Activated naive CD4-positive, alpha-beta T cell treated with anti-CD3 and anti-CD28 coated beads for 36 hours (primary cell): ENCODE measurements around the gene PAIP2B. TPM values are rescaled to one million over a fixed set of nuclear protein-coding genes. Genes with fewer than 3 reads are reported as not detected.
"Not testable (repeated sequence)": the region's sequence is repeated elsewhere in the genome, so short reads cannot be mapped to it uniquely, and the experiment has no call there.

Experiments used
- CTCF ChIA-PET: fragments of 350-600 bp; sonication (Branson Sonifier 250); formaldehyde crosslinking; loops from one replicate; lab custom pipeline; 2021; ENCODE audit warnings: antibody characterized with exemption; lab: Charles Lee
- DNase-seq: peaks from one replicate; pipeline ENCODE4 v3.0.0-alpha.2; 2020
- H3K27ac Mint-ChIP-seq: one replicate; pipeline ENCODE4 v1.8.0; 2021; ENCODE audit warnings: mild to moderate bottlenecking, mixed read lengths
- H3K27me3 Mint-ChIP-seq: one replicate; pipeline ENCODE4 v1.8.0; 2021; ENCODE audit warnings: low read depth, mixed read lengths
- H3K36me3 Mint-ChIP-seq: one replicate; pipeline ENCODE4 v1.8.0; 2021; ENCODE audit warnings: low read depth, mixed read lengths
- H3K4me1 Mint-ChIP-seq: one replicate; pipeline ENCODE4 v1.8.0; 2021; ENCODE audit warnings: low read depth, mixed read lengths
- H3K4me3 Mint-ChIP-seq: one replicate; pipeline ENCODE4 v1.8.0; 2021; ENCODE audit warnings: mild to moderate bottlenecking, moderate library complexity, mixed read lengths
- H3K9me3 Mint-ChIP-seq: one replicate; pipeline ENCODE4 v1.8.0; 2021; ENCODE audit warnings: mixed read lengths
- intact Hi-C: fragments of 100-400 bp; cut with micrococcal nuclease; formaldehyde crosslinking; loops from one replicate; pipeline ENCODE4 v1.15.1; 2023
- total RNA-seq, 2 experiments: library from RNA; stranded (reverse); gene quantifications; one replicate each; pipeline ENCODE4 v1.2.3, GENCODE V29; 2021

The PAIP2B gene
- total RNA-seq, 2 experiments from 2014 or later = 3.0 to 3.2 TPM

DNA sequence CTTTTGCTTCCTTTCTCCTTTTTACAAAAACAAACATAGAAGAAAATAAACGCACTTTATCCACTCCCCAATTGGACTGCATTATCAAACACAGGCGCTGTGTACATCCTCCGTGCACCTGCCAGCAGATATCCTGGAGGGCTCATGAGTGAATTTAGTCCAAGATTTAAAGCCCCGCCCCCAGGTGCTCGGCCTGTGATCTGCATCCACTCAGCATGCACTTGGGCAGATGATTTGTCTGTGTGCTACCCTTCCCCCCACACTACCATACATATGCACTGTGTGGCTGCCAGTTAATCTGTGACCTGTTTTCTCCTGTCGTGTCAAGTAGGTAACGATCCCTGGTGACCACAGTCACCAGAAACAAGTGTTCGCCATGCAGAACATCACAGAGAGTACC lies 48.1 kb downstream of the PAIP2B start:
- H3K36me3 Mint-ChIP-seq, H3K4me3 Mint-ChIP-seq, CTCF ChIA-PET, intact Hi-C loops, DNase-seq, H3K27me3 Mint-ChIP-seq, H3K9me3 Mint-ChIP-seq, H3K27ac Mint-ChIP-seq, H3K4me1 Mint-ChIP-seq: not testable (repeated sequence)

DNA sequence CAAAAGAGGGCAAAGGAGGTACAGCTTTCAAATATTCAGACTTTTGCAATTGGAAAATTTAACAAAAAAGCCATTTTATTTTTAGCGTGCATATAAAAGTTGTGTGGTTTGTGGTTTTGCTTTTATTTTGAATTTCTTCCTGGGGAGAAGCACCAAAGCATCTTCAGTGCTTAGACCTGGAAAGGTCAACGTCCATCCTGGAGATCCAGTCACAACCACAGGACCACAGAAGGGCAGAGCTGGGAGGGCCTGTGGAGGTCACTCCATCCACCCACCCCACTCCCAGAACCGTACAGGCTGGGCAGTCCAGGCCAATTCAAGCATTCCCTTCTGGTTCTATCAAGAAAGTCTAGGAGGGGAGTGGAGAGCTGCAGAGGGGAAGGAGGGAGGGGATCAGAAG lies 52.7 kb downstream of the PAIP2B start:
- Mint-ChIP-seq H3K4me1 (peaks cover 6% of the 10 kb centered on the region), H3K9me3 (no peaks in the 10 kb centered on the region), H3K27me3 (no peaks in the 10 kb centered on the region), H3K4me3 (no peak overlapping the region), H3K36me3 (no peaks in the 10 kb centered on the region), H3K27ac (no peak overlapping the region)
- DNase-seq = no peak
- CTCF ChIA-PET = interaction anchor here (0.6 kb wide), 1 partner anchor 138 kb away, joined by 3 read pairs; no protein-coding TSS in a partner anchor
- intact Hi-C loops = no loop called here

DNA sequence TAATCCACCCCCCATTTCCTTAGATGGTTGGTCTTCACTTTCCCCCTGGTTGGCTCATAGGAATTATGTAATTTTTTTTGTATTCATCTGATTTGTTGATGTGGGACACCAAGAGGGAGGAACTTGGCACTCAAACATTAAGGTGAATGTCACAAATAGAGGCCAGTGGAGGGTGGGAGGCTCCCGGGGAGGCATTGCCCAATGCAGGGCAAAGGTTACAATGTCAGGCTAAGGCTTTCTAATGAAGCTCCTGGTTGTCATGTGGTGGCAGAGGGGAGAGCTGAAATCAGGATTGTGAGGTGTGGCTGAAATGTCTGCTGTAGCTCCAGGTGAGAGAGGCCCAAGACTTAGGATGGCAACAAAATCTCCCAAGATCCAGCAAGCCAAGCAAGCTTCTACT lies 53.8 kb downstream of the PAIP2B start:
- Mint-ChIP-seq H3K4me3 (no peak overlapping the region), H3K27ac (no peak overlapping the region), H3K9me3 (no peaks in the 10 kb centered on the region), H3K36me3 (no peaks in the 10 kb centered on the region), H3K4me1 (peaks cover 6% of the 10 kb centered on the region), H3K27me3 (no peaks in the 10 kb centered on the region)
- no peak for DNase-seq
- intact Hi-C loops = no loop called here
- CTCF ChIA-PET = no interaction called here

DNA sequence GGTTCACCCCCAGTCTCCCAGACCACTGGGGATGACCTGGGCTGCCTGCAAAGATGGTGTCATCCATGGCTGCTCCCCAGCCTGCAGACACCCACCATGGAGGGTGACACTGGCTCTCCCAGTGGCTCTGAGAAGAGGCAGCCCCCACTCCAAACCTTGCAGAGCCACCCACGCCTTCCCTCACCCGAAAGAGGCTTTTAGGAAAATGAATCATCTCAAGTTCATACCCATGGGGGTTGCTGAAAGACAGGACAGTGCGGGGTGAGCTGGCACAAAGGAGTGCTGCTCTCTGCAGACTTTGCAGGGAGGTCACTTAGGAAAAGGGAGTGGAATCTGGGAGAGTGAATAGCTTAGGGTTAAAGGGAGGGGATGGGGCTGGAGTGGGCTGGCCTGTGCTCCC lies 60.1 kb downstream of the PAIP2B start:
- intact Hi-C loops = no loop called here
- no peaks in the 10 kb centered on the region for H3K4me1 Mint-ChIP-seq
- no peaks in the 10 kb centered on the region for H3K27me3 Mint-ChIP-seq
- H3K4me3 Mint-ChIP-seq = no peak overlapping the region
- no peaks in the 10 kb centered on the region for H3K9me3 Mint-ChIP-seq
- H3K27ac Mint-ChIP-seq = no peak overlapping the region
- CTCF ChIA-PET = no interaction called here
- H3K36me3 Mint-ChIP-seq = no peaks in the 10 kb centered on the region
- no peak for DNase-seq

DNA sequence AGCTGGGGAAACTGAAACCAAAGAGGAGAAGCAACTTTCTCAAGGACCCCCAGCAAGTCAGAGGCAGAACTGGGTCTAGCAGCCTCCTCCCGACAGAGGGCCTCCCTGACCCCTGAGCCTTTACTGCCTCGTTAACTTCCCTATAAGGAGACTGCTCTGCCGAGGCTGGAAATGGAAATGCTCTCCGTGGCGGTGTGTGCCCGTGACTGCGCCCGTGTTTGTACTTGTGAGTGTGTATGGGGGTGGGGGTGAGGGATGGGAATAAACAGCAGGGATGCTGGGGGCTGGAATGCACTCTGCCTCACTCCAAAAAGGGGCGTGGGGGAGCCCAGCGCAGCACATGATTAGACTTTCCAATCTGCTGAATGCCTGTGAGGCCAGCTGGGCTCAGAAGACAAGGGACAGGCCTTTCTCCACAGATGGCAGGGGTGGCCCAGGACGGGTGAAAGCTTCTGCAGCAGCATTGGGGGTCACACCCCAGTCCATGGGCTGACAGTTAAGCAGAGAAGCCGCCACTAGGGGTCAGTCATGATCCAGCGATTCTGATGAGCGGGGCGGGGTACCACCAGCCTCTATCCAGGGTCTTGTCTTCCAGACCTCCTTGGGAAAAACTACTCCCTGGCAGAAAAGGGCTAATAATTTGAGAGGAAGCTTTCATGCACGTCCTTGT lies 69.6 kb downstream of the PAIP2B start:
- Mint-ChIP-seq H3K9me3 (no peaks in the 10 kb centered on the region), H3K36me3 (no peaks in the 10 kb centered on the region), H3K27me3 (no peaks in the 10 kb centered on the region), H3K27ac (no peak overlapping the region), H3K4me3 (no peak overlapping the region), H3K4me1 (peaks cover 2% of the 10 kb centered on the region)
- CTCF ChIA-PET = interaction anchor here (0.7 to 2.4 kb wide), 13 partner anchors 8 to 357 kb away, joined by 3 to 14 read pairs (median 3); no protein-coding TSS in a partner anchor
- intact Hi-C loops = loop anchor here (1.0 to 5.0 kb wide), 3 partner anchors 120 to 353 kb away; no protein-coding TSS in a partner anchor
- DNase-seq = peak; percentile 65

DNA sequence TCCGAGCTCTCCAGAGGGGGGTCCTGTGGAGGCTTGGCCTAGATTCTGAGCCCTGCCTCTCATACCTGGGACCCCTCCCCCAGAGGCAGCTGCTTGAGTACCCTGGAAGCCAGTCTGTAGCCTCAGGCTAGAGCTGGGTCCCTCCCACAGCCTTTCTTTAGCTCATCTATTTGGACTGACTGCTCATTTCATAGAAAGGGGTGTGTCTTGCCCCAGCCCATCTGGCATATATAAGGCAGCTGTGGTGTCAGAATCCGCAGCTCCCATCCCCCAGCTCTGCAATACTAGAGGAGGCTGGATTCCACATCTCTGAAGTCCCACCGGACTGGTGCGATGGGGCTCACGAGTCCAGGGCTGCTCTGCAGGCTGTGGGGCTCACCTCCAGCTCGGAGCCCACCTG lies 70.3 kb downstream of the PAIP2B start:
- H3K4me1 Mint-ChIP-seq = peaks cover 2% of the 10 kb centered on the region
- H3K4me3 Mint-ChIP-seq = no peak overlapping the region
- H3K27ac Mint-ChIP-seq = no peak overlapping the region
- CTCF ChIA-PET = interaction anchor here (0.6 to 2.4 kb wide), 16 partner anchors 8 to 358 kb away, joined by 3 to 14 read pairs (median 3); no protein-coding TSS in a partner anchor
- no peaks in the 10 kb centered on the region for H3K9me3 Mint-ChIP-seq
- H3K27me3 Mint-ChIP-seq = no peaks in the 10 kb centered on the region
- no peaks in the 10 kb centered on the region for H3K36me3 Mint-ChIP-seq
- intact Hi-C loops = loop anchor here (5.0 kb wide), 2 partner anchors 121 to 141 kb away; no protein-coding TSS in a partner anchor
- DNase-seq = no peak

DNA sequence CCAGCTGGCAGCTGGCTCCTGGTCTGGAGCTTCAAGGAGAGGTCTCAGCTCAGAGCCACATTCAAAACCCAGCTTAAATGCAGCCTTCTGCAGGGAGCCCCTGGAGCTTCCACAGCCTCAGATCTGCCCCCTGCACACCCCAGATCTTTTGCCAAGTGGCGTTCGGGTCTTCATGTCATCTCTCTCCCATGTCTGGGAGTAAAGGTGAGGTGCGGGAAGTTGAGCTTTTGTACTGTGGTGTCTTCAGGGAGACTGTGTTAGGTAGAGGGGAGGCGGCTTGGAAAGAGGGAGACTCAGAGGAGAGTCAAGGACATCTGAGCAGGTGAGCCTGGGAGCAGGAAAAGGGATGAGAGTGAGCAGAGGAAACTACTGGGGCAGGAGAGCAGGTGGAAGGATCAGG lies 71.1 kb downstream of the PAIP2B start:
- Mint-ChIP-seq H3K36me3 (no peaks in the 10 kb centered on the region), H3K9me3 (no peaks in the 10 kb centered on the region), H3K4me1 (peaks cover 2% of the 10 kb centered on the region), H3K27me3 (no peaks in the 10 kb centered on the region), H3K4me3 (no peak overlapping the region), H3K27ac (peak overlapping the region; percentile 43)
- CTCF ChIA-PET = interaction anchor here (0.5 to 2.4 kb wide), 10 partner anchors 11 to 176 kb away, joined by 3 to 14 read pairs (median 6); partner anchors contain the start of gene ZNF638
- DNase-seq = no peak
- intact Hi-C loops = loop anchor here (1.0 to 5.0 kb wide), 5 partner anchors 56 to 141 kb away; no protein-coding TSS in a partner anchor

DNA sequence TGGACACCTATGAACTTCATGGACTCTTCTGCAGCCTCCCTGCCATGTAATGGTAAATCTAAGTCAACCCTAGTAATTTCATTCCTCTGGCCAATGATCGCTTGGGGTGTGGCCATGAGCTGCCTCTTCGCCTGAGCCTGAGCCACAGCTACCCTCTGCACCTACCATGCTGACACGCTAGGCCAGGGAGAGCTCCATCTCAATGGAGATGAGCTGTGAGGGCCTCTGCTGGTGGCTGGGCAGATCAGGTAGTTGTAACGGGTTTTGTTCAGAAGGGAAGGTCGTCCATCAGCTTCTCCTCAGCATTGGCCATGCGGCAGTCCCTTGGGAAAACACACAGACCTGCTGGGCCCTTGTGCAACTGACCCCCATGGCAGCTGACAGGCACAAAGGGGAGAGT lies 72.1 kb downstream of the PAIP2B start:
- CTCF ChIA-PET = interaction anchor here (0.6 to 2.0 kb wide), 8 partner anchors 12 to 177 kb away, joined by 3 to 9 read pairs (median 5); partner anchors contain the start of gene ZNF638
- intact Hi-C loops = loop anchor here (1.0 to 5.0 kb wide), 5 partner anchors 54 to 143 kb away; no protein-coding TSS in a partner anchor

DNA sequence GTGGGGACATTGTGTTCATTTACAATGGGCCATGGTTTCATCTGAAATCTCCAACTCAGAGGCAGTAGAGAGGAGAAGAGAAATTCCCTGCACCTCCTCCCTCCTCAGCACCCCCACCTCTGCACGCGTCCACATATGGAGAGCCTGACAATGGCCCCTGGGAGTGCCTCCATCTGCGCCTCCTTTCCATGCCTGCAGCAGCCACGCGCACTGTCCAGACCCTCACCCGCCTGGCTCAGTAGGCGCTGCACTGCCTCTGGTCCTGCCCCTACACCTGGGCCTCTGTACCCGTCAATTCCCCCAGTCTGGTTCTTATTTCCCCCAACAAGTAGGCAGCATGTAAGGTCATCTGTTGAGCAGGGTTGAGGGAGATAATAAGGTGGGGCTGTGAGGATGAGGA lies 72.6 kb downstream of the PAIP2B start:
- H3K4me3 Mint-ChIP-seq = no peak overlapping the region

More for the DNA sequence above, 72.1 kb downstream of the PAIP2B start:
- peak; percentile 59 for DNase-seq
- Mint-ChIP-seq H3K36me3 (no peaks in the 10 kb centered on the region), H3K4me3 (no peak overlapping the region), H3K4me1 (peaks cover 2% of the 10 kb centered on the region), H3K27ac (no peak overlapping the region), H3K9me3 (no peaks in the 10 kb centered on the region), H3K27me3 (no peaks in the 10 kb centered on the region)

DNA sequence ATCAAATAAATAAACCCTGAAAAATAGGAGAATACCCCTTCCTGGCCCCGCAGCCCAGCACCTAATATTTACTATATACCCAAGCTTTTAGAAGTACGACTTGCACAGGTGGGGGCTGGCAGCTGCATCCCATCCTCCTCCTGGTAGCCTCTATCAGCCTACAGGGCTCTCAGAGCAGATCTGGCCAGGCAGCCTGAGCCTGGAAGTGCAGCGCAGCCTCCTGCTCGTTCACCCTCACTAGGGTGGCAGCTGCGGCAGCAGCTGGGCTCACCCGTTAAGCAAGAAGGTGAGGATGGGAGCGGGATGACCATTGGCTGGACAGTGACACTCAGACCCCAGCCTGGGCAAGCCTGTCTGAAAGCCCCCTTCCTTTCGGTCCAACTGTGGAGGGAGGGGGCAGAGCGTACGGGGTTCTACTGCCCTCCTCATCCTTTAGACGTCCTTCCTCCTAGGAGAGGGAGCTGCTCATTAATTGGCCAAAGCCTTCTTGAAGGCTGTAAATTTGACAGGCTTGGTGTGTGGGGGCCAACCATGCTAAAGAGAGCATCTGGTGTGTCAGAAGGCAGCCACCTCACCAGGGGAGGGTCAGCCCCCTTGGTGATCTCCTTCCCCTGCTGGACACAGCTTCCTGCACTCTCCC lies 73.2 kb downstream of the PAIP2B start:
- no peak for DNase-seq
- peaks cover 2% of the 10 kb centered on the region for H3K4me1 Mint-ChIP-seq
- CTCF ChIA-PET = interaction anchor here (0.6 to 2.0 kb wide), 4 partner anchors 53 to 187 kb away, joined by 3 to 9 read pairs (median 4); no protein-coding TSS in a partner anchor
- H3K4me3 Mint-ChIP-seq = no peak overlapping the region
- intact Hi-C loops = loop anchor here (2.0 kb wide), 1 partner anchor 131 kb away; no protein-coding TSS in a partner anchor
- no peaks in the 10 kb centered on the region for H3K27me3 Mint-ChIP-seq
- no peaks in the 10 kb centered on the region for H3K36me3 Mint-ChIP-seq
- no peak overlapping the region for H3K27ac Mint-ChIP-seq
- H3K9me3 Mint-ChIP-seq = no peaks in the 10 kb centered on the region

More for the DNA sequence above, 72.6 kb downstream of the PAIP2B start:
- Mint-ChIP-seq H3K4me1 (peaks cover 2% of the 10 kb centered on the region), H3K27me3 (no peaks in the 10 kb centered on the region), H3K27ac (no peak overlapping the region), H3K9me3 (no peaks in the 10 kb centered on the region), H3K36me3 (no peaks in the 10 kb centered on the region)
- DNase-seq = no peak
- CTCF ChIA-PET = interaction anchor here (0.6 to 2.0 kb wide), 8 partner anchors 23 to 177 kb away, joined by 3 to 9 read pairs (median 4); partner anchors contain the start of gene ZNF638
- intact Hi-C loops = loop anchor here (2.0 kb wide), 1 partner anchor 131 kb away; no protein-coding TSS in a partner anchor

DNA sequence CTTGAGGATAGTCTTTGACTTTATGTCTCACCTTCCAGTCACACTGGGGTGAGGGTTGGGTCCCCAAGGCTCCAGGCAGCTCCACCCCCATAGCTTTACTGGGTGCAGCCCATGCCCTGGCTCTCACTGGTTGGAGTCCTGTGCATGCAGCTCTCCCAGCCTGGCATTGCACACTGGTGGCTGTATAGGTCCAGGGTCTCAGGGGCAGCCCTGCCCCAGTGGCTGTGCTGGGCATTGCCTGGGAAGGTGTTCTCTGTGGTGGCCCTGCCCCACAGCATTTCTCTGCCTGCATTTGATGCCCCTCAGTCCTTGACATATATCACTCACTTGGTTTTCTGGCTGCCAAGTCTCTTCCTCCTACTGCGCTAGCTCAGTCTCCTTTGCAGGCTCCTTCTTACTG lies 75.3 kb downstream of the PAIP2B start:
- Mint-ChIP-seq H3K4me1 (no peaks in the 10 kb centered on the region), H3K9me3 (no peaks in the 10 kb centered on the region), H3K27me3 (no peaks in the 10 kb centered on the region), H3K36me3 (peaks cover 7% of the 10 kb centered on the region), H3K4me3 (no peak overlapping the region), H3K27ac (no peak overlapping the region)
- intact Hi-C loops = no loop called here
- no peak for DNase-seq
- CTCF ChIA-PET = interaction anchor here (0.7 to 0.8 kb wide), 2 partner anchors 81 to 148 kb away, joined by 3 read pairs; no protein-coding TSS in a partner anchor
